CD4-positive, alpha-beta T cell treated with Interleukin-4 for 4 hours (primary cell): Measurements from ENCODE around the gene ELOVL5.

ENCODE experiments used
- DNase-seq: peaks from one replicate; pipeline ENCODE4 v3.0.0-alpha.2; 2020

The ELOVL5 gene

DNA sequence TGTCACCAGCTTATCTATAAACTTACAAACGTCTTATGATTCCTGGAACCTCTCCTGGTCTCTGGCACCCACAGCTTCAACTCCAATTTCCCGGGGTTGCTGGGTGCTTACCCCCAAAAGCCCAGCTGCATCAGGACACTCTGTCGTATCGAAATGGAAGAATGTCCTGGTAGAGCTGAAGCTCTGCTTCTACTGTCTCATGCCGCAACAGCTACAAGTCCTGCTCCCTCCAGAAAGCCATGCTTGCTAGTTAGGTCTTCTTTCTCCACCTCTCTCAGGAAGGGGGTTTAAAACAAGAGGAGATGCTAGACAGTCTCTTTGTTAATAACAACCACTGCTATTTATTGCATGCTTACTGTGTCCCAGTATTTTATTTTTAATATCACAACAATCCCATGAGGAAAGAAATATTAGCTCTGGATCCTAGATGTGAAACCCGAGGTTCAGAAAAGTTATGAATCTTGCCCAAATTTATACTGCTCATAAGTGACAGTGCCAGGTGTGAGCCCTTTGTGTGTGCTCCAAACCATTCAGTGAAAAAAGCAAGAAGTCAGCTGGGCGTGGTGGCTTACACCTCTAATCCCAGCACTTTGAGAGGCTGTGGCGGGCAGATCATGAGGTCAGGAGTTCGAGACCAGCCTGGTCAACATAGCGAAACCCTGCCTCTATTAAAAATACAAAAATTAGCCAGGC lies 117.8 kb downstream of the ELOVL5 start:
- no peak for DNase-seq

DNA sequence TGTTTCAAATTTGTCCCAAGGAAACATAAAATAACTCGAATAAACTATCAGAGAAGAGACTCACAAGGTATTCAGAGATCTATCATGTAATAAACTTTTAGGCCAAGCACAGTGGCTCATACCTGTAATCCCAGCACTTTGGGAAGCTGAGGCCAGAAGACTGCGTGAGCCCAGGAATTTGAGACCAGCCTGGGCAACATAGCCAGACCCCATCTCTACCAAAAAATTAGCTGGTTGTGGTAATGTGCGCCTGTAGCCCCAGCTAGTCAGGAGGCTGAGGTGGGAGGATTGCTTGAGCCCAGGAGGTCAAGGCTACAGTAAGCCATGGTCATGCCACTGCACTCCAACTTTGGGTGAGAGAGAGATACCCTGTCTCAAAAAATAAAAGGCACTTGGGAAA lies 120.9 kb downstream of the ELOVL5 start:
- DNase-seq: no peak

DNA sequence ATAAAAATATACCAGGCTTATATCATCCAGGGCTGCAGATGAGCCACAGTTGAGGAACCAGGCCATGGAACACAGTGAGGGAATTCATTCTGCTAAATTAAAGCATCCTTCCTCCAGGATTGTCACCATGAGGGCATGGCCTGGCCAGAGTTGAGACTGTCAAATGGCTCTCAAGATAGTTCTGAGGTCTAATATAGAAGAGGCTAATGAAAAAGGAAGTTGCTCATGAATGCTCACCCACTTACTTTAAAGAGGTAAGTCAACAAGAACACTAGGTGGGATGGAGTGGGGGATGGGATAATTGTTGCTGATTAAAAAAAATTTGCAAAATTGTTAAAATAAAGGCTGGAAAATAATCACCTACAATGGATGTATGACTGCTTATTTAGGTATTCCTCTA lies 128.1 kb downstream of the ELOVL5 start:
- no peak for DNase-seq
